Esophagus squamous epithelium (tissue), 4 donors: Measurements from ENCODE around the gene CDH18.

Experiments
- POLR2A ChIP-seq, 4 donors: fragments of 450-650 bp; IDR thresholded peaks; one replicate each; pipeline ENCODE4 v1.6.1; 2017; ENCODE audit warnings: antibody characterized with exemption in 4 of 4, mild to moderate bottlenecking in 4 of 4, moderate library complexity in 3 of 4
- TF ChIP-seq, protein P1 (sequence below), 6 experiments: fragments of 450-650 bp in 4 of 6; fragments of 200-600 bp in 2 of 6; sonication (generic) in 2 of 6; IDR thresholded peaks; one replicate each; pipeline ENCODE4 v1.5.1; 2016 to 2019; ENCODE audit warnings: antibody characterized with exemption in 6 of 6, mild to moderate bottlenecking in 4 of 6, moderate library complexity in 4 of 6

- TF ChIP-seq, protein P1, sequence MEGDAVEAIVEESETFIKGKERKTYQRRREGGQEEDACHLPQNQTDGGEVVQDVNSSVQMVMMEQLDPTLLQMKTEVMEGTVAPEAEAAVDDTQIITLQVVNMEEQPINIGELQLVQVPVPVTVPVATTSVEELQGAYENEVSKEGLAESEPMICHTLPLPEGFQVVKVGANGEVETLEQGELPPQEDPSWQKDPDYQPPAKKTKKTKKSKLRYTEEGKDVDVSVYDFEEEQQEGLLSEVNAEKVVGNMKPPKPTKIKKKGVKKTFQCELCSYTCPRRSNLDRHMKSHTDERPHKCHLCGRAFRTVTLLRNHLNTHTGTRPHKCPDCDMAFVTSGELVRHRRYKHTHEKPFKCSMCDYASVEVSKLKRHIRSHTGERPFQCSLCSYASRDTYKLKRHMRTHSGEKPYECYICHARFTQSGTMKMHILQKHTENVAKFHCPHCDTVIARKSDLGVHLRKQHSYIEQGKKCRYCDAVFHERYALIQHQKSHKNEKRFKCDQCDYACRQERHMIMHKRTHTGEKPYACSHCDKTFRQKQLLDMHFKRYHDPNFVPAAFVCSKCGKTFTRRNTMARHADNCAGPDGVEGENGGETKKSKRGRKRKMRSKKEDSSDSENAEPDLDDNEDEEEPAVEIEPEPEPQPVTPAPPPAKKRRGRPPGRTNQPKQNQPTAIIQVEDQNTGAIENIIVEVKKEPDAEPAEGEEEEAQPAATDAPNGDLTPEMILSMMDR (IDR thresholded peaks at IDR 0.05): no peak
- no peak for TF ChIP-seq POLR2A (IDR thresholded peaks at IDR 0.05)
Observed at GRCh38 chr5:19728571-19728970, 259.4 kb downstream of the CDH18 start.
